Peyer's patch (tissue), 4 donors: ENCODE data around the gene NLRP11. TPM values are rescaled to one million over a fixed set of nuclear protein-coding genes. Genes with fewer than 3 reads are reported as not detected.

Experiments used
- DNase-seq, 3 donors: peaks; one replicate each; pipeline ENCODE4 v3.0.0-alpha.2; 2017 to 2019
- H3K27ac ChIP-seq, 4 donors: fragments of 200-600 bp; sonication (generic); one replicate each; pipeline ENCODE4 v1.5.1; 2016 to 2019
- H3K27me3 ChIP-seq, 2 donors: fragments of 200-600 bp; sonication (generic); one replicate each; pipeline ENCODE4 v1.5.1; 2019
- H3K36me3 ChIP-seq, 3 donors: fragments of 200-600 bp; sonication (generic); one replicate each; pipeline ENCODE4 v1.5.1; 2016 to 2019
- H3K4me1 ChIP-seq, 4 donors: fragments of 200-600 bp; sonication (generic); one replicate each; pipeline ENCODE4 v1.5.1; 2016 to 2019
- H3K4me3 ChIP-seq, 4 donors: fragments of 200-600 bp; sonication (generic); 1 replicate in 3 of 4; 2 replicates in 1 of 4; pipeline ENCODE4 v1.5.1; 2016 to 2019; ENCODE audit warnings: mild to moderate bottlenecking in 1 of 4
- H3K9me3 ChIP-seq, 4 donors: fragments of 200-600 bp; sonication (generic); one replicate each; pipeline ENCODE4 v1.5.1; 2016 to 2019; ENCODE audit warnings: mild to moderate bottlenecking in 1 of 4
- POLR2A ChIP-seq, 2 donors: fragments of 450-650 bp; IDR thresholded peaks; one replicate each; pipeline ENCODE4 v1.5.1; 2017; ENCODE audit warnings: antibody characterized with exemption in 2 of 2, mild to moderate bottlenecking in 2 of 2, moderate library complexity in 2 of 2
- total RNA-seq, 4 donors: library from RNA; depleted of rRNA; stranded (reverse); fragments of >200 nt; gene quantifications; one replicate each; pipeline ENCODE4 v1.1.0, GENCODE V29; 2016
- TF ChIP-seq, protein P1 (sequence below), 6 experiments: fragments of 450-650 bp in 4 of 6; fragments of 200-600 bp in 2 of 6; sonication (generic) in 1 of 6; IDR thresholded peaks; one replicate each; pipeline ENCODE4 v1.5.1; 2017 to 2019; ENCODE audit warnings: antibody characterized with exemption in 6 of 6, mild to moderate bottlenecking in 3 of 6, moderate library complexity in 1 of 6

NLRP11 gene
- total RNA-seq, 4 donors from 2014 or later: not detected

DNA sequence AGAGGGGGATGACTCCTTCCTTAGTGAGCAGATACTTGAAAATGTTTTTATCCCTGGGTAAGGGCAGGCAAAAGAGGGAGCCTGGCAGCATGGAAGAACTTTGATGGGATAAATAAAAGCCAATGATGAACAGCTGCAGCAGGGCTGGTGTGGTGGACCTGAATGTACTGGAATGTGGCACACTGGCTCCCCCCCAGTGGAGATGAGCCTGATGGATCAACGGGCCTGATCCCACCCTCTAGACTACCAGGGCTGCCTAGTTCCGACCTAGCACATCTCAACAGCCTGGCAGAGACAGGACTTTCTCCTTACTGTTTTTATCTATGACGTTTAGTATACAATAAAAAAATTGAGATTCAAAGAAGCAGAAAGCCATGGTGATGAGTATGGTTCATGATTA is 20.5 kb downstream of the NLRP11 start:
- H3K4me1 ChIP-seq: no peaks in the 10 kb centered on the region
- DNase-seq: no peak
- H3K27me3 ChIP-seq: no peaks in the 10 kb centered on the region
- no peak overlapping the region for H3K4me3 ChIP-seq
- no peaks in the 10 kb centered on the region for H3K36me3 ChIP-seq
- no peak overlapping the region for H3K27ac ChIP-seq
- TF ChIP-seq, protein P1, sequence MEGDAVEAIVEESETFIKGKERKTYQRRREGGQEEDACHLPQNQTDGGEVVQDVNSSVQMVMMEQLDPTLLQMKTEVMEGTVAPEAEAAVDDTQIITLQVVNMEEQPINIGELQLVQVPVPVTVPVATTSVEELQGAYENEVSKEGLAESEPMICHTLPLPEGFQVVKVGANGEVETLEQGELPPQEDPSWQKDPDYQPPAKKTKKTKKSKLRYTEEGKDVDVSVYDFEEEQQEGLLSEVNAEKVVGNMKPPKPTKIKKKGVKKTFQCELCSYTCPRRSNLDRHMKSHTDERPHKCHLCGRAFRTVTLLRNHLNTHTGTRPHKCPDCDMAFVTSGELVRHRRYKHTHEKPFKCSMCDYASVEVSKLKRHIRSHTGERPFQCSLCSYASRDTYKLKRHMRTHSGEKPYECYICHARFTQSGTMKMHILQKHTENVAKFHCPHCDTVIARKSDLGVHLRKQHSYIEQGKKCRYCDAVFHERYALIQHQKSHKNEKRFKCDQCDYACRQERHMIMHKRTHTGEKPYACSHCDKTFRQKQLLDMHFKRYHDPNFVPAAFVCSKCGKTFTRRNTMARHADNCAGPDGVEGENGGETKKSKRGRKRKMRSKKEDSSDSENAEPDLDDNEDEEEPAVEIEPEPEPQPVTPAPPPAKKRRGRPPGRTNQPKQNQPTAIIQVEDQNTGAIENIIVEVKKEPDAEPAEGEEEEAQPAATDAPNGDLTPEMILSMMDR (IDR thresholded peaks at IDR 0.05): no peak
- TF ChIP-seq POLR2A (IDR thresholded peaks at IDR 0.05): no peak
- no peaks in the 10 kb centered on the region for H3K9me3 ChIP-seq

DNA sequence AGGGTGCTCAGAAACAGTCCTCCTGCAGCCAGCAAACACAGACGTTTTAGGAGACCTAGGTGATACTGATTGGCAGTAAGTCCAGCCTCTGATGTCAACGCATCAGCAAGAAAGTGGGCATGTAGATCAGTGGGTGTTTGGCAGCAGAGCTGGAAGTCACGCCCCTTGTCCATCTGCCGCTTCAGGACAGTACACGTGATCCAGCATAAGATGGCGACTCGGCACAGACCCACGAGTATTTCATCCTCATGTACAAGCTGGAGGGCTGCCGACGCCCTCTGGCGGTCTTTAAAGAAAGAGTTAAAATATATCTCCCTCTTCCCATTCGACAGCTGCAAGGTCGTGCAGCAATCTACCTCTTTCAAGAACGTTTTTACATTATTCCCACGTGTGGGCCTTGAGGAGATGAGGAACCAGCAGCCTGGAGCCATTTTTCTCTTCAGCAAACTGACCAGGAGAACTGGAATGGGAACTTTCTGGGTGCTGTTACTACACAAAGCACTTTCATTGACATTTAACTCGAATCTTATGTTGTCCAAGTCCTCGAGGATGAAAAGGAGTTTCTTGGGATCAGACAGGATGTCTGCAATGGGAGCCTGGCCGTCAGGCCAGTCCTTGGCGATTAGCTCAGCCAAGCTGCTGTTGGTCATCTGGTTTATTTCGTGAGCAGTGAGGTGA is 22.3 kb downstream of the NLRP11 start:
- Histone ChIP-seq H3K4me1 (no peaks in the 10 kb centered on the region), H3K27ac (no peak overlapping the region), H3K9me3 (no peaks in the 10 kb centered on the region), H3K36me3 (no peaks in the 10 kb centered on the region), H3K27me3 (no peaks in the 10 kb centered on the region), H3K4me3 (no peak overlapping the region)
- TF ChIP-seq POLR2A (IDR thresholded peaks at IDR 0.05): no peak
- TF ChIP-seq, protein P1 (IDR thresholded peaks at IDR 0.05): peak in 4 of 6 experiments; percentile 49 to 64 (median 62)
- DNase-seq: peak; percentile 63 to 83 (median 65)

DNA sequence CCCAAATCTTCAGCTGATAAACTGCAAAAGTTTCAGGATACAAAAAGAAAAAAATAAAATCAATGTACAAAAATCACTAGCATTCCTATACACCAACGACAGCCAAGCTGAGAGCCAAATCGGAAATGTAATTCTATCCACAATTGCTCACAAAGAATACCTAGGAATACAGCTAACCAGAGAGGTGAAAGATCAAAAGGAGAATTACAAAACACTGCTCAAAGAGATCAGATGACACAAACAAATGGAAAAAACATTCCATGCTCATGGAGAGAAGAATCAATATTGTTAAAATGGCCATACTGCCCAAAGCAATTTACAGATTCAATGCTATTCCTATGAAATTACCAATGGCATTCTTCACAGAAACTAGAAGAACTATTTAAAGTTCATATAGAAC is 29.5 kb downstream of the NLRP11 start:
- no peak for DNase-seq
- TF ChIP-seq, protein P1 (IDR thresholded peaks at IDR 0.05): no peak
- TF ChIP-seq POLR2A (IDR thresholded peaks at IDR 0.05): no peak

DNA sequence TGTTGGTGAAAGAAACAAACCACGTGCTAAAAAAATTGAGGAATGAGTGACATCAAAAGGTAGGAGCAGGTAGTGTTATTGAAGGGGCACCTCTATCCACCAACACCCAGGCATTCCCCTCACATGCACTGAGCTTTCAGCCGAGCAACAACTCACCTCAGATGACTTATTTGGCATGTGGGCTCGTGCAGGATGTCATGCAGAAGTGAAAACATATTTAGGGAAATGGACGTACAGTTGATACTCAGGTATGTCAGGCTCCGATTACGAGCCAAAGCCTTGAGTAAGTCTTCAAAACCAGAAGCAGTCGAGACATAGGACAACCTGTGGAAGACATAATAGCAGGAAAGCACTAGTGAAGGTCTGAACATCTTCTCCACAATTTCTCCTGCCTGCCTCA is 30.4 kb downstream of the NLRP11 start:
- Histone ChIP-seq H3K9me3 (no peaks in the 10 kb centered on the region), H3K27me3 (no peaks in the 10 kb centered on the region), H3K36me3 (no peaks in the 10 kb centered on the region), H3K27ac (no peak overlapping the region), H3K4me3 (no peak overlapping the region), H3K4me1 (no peaks in the 10 kb centered on the region)
- no peak for DNase-seq
- TF ChIP-seq, protein P1 (IDR thresholded peaks at IDR 0.05): no peak
- no peak for TF ChIP-seq POLR2A (IDR thresholded peaks at IDR 0.05)

More for the DNA sequence above, 29.5 kb downstream of the NLRP11 start:
- H3K4me1 ChIP-seq: no peaks in the 10 kb centered on the region
- H3K4me3 ChIP-seq: no peak overlapping the region
- H3K27ac ChIP-seq: no peak overlapping the region
- no peaks in the 10 kb centered on the region for H3K9me3 ChIP-seq
- H3K27me3 ChIP-seq: no peaks in the 10 kb centered on the region
- H3K36me3 ChIP-seq: no peaks in the 10 kb centered on the region

DNA sequence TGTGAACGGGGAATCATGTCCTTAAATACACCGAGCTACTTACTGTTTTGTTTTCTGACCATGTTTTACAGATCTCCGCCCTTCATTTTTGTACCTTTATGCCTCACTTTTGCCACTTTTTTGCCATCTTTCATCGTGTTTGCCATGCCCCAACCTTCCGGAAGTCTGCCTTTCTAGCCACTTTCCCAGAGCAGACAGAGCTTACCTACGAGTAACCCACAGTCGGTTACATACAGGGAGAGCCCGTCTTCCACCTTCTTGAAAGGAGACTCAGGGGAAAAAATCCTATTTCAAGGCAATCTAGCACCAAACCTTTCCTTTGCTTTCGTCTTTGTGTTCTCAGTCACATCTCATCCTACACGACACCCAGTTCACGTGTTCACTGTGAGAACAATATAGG is 36.8 kb downstream of the NLRP11 start:
- Histone ChIP-seq H3K27me3 (no peaks in the 10 kb centered on the region), H3K4me3 (no peak overlapping the region), H3K27ac (no peak overlapping the region), H3K4me1 (no peaks in the 10 kb centered on the region), H3K36me3 (no peaks in the 10 kb centered on the region), H3K9me3 (no peaks in the 10 kb centered on the region)
- no peak for DNase-seq
- TF ChIP-seq POLR2A (IDR thresholded peaks at IDR 0.05): no peak
- TF ChIP-seq, protein P1 (IDR thresholded peaks at IDR 0.05): no peak
